GM19372 (cell line): ENCODE results near the gene MTHFD2.
A peak's percentile ranks its signal among the peaks of the same experiment; 100 is the strongest.
"Not testable (repeated sequence)": the region's sequence is repeated elsewhere in the genome, so short reads cannot be mapped to it uniquely, and the experiment has no call there.

Experiments used
- ATAC-seq: cut with Tn5 transposase; IDR thresholded peaks from one replicate; pipeline ENCODE4 v1.9.1; 2021; ENCODE audit warnings: mild to moderate bottlenecking, low read depth, moderate library complexity; ENCODE audit not compliant: unreplicated experiment

The MTHFD2 gene

DNA sequence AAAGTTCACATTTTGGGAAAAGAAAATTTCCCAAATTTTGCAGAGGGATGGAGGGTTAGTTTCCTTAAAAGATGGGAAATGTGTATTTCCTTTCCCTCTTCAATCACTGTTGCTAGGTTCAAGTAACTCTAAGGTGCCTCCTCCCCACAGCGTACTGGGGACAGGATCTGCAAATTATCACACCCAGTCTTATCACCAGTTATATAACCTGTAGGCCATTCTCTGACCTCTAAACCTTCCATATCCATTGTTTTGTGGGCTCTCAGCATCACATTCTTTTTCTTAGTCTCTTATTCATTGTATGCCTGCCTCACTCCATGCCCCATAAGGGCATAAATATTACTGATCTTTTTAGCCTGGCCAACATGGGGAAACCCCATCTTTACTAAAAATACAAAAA is 3.6 kb upstream of the MTHFD2 start:
- no peak for ATAC-seq

- no peak for ATAC-seq
These were observed 1.4 kb upstream of the MTHFD2 start for GRCh38 chr2:74197049-74197448.

DNA sequence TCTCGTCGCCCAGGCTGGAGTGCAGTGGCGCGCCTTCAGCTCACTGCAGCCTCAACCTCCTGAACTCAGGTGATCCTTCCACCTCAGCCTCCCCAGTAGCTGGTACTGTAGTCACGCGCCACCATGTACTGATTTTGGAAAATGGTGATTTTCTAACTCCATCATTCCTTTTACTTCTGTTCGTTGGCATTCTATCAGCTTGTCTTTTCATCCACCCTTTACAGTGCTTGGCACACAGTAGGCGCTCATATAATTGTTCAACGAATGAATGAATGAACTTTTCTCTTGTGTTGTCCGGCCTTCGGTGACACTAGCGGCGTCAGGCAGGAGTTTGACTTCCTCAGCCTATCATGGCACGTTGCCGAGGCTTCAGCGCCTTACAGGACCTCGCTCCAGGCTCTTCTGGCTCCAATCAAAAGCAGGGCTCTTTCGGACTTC is 373 bp upstream of the MTHFD2 start:
- ATAC-seq, result no peak

- no peak for ATAC-seq
These were observed 873 bp downstream of the MTHFD2 start for GRCh38 chr2:74199275-74199701.

DNA sequence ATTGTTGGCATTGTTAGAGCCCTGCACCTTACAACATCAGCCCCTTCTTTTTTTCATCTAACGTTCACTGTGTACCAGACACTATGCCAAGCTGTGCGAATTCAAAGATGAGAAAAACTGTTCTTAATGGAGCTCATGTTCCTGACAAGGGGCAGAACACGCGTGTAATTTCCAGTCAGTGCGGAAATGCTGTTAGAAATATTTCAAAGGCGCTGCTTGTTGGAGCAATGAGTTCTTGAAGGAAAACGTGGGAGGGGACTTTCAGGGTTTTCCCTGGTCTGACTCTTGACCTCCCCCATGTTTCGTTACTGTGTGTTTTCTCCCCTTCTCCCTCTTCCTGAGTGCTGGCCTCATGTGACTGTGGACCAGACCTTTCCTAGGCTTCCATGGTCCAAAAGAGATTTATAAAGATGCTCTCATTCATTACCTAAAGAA is 1.5 kb downstream of the MTHFD2 start:
- no peak for ATAC-seq

DNA sequence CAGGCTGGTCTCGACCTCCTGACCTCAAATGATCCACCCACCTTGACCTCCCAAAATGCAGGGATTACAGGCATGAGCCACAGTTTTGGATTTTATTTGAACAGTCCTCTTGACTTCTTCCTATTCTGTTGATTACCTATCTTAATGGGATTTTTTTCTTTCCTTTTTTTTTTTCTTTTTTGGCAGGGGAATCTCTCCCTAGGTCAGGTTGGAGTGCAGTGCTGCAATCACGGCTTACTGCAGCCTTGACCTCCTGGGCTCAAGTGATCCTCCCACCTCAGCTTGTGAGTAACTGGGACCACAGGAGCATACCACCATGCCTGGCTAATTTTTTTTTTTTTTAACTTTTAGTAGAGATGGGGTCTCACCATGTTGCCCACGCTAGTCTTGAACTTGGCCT is 2.8 kb downstream of the MTHFD2 start:
- no peak for ATAC-seq

DNA sequence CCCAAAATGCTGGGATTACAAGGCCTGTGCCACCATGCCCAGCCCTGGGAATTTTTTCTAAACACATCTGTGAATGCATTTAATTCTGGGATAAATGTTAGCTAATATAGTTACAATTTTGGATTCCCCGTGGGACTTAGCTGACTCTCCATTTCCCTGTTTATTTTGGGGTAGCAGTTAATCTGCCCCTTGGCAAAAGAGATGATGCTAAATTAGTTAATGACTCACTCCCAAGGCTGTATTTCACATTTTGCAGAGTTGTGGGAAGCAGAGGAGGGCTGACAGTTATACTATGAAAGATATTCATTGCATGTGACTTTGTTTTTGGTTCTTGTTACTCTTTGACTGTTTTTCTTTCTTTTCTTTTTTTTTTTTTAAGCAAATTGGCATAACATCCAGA is 3.2 kb downstream of the MTHFD2 start:
- ATAC-seq, result no peak

DNA sequence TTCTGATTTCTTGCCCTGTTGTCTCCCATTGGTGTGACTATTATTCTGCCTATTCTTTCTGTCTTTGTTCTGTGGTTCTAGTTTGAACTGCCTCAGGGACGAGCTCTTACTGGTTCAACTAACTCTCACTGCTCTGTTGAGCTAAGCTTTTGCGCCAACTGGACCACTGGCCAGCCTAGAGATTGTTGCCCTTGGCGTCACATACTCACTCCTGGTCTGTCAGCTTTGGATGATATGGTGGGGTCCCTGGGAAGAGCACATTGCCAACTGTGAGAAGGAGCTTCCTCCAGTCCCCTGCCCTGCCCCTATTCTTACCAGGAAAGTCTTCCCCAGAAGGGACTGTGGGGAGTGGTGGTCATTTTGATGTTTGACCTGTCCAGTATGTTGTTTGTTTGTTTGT is 6.0 kb downstream of the MTHFD2 start:
- no peak for ATAC-seq

- ATAC-seq, result no peak
These were observed 6.7 kb downstream of the MTHFD2 start for GRCh38 chr2:74205113-74205512.

- peak; percentile 36 for ATAC-seq
These were observed 7.2 kb downstream of the MTHFD2 start for GRCh38 chr2:74205596-74205995.

DNA sequence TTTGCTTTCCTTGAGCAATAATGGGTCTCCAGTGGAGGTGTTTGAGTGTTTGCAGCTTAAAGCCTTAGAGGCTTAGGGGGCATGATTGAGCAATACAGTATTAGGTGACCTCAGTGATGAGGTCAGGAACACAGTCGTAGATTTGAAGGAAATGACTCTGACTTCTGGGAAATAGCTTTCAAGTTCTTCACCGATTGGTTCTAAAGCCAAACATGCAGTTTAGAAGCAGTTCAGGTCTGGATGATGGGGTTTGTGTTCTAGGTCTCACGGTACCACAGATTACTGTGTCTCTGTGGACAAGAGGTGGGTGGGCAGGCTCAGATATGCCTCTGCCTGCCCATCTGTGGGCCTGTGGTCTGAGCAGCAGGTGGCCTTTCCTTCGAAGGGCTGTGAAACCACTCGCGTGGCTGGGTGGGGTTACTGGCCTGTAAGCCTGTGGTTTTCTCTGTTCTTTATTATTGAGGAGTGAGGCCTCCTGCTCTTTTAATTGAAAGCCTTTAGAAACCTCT is 7.8 kb downstream of the MTHFD2 start:
- ATAC-seq, result peak; percentile 83

DNA sequence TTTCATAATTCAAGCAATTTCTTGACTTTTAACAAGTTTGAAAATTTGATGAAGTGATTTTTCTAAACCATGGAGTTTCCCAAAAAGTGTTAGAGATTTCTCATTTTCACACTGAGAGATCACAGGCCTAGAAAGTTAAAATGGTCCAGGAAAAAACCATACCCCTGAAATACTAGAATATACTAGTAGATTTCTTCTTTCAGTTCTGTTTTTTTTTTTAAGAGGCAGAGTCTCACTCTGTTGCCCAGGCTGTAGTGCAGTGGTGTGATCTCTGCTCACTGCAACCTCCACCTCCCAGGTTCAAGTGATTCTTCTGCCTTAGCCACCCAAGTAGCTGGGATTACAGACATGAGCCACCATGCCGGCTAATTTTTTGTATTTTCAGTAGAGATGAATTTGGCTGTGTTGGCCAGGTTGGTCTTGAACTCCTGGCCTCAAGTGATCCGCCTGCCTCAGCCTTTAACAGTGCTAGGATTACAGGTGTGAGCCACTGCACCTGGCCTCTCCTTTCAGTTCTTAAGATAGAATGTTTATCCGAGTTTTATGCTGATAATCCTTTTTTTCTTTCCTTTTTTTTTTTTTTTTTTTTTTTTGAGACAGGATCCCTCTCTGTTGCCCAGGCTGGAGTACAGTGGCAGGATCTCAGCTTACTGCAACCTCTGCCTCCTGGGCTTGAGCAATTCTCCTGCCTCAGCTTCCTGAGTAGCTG is 14.4 kb downstream of the MTHFD2 start:
- no peak for ATAC-seq

DNA sequence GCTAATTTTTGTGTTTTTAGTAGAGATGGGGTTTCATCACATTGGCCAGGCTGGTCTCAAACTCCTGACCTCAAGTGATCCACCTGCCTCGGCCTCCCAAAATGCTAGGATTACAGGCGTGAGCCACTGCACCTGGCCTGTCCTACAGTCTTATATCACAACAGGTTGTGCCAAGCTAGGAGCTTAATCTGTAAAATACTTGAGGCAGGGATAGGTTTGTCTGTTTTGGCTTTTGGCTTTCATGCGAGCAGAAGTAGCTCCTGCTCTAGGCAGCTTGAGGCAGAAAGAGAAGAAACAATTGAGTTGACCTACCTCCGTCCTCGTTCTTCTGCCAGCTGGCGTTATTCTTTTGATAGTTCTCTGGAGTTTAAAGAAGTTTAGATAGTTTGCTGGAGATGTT is 17.4 kb downstream of the MTHFD2 start:
- ATAC-seq, result not testable (repeated sequence)

DNA sequence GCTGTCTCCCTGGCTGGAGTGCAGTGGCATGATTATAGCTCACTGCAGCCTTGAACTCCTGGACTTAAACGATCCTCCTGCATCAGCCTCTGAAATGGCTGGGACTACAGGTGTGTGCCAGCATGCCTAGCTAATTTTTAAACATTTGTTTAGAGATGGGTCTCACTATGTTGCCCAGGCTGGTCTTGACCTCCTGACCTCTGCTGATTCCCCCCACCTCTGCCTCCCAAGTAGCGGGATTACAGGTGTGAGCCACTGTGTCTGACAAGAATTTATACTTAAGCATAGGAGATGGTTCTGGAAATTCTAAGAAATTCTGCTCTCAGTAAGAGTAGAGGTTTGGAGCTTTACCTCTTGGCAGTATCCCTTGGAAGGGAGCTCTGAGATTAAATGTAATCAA is 18.2 kb downstream of the MTHFD2 start:
- no peak for ATAC-seq

DNA sequence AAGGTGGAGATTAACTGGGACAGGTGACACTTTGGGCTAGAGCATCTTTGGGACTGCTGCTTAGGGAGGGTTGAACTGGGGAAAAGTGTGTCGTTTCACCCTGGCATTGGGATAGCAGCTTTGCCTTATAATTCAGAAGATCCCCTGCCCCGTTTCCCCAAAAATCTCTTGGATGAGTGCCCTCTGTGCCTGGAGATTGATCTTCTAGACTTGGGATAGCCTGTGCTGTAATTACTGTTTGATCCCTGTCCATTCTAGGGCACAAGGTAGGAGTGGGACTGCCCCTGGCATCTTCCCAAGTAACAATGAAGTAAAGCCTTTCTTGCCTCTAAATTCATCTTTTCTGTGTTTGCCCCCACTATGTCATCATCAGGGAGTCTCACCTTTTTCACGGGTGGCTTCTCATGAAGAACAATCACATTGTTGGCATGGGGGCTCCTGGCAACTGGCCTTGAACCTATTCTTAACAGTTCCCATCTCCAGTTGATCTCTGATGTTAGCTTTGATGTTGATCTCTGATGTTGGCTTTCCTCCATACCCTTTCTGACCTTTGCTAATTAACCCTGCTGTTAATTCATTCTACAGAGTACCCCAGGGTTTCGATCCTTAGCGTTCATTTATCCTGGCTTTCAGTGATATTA is 21.6 kb downstream of the MTHFD2 start:
- no peak for ATAC-seq

DNA sequence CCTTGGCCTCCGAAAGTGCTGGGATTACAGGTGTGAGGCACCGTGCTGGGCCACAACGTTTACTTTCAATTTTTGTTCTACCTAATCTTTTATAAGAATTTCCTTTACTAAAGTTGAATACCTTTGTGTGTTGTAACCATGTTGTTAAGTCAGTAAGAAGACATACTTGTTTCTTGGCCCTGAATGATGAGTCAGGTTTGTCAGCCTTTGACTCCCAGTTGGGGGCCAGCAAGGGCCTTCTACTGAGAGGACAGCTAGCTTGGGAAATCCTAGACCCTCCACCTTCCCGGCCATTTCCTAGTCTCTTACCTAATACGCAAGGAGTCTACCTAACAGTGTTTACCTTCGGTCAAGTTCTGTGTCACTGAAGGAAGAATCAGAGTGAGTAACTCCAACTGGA is 22.7 kb downstream of the MTHFD2 start:
- no peak for ATAC-seq

GRCh38 chr2:74221604-74222299 is 23.3 kb downstream of the MTHFD2 start:
- ATAC-seq, result no peak

- ATAC-seq, result no peak
These were observed 23.9 kb downstream of the MTHFD2 start for GRCh38 chr2:74222300-74222650.

GRCh38 chr2:74223941-74224770 is 25.7 kb downstream of the MTHFD2 start:
- ATAC-seq, result no peak

DNA sequence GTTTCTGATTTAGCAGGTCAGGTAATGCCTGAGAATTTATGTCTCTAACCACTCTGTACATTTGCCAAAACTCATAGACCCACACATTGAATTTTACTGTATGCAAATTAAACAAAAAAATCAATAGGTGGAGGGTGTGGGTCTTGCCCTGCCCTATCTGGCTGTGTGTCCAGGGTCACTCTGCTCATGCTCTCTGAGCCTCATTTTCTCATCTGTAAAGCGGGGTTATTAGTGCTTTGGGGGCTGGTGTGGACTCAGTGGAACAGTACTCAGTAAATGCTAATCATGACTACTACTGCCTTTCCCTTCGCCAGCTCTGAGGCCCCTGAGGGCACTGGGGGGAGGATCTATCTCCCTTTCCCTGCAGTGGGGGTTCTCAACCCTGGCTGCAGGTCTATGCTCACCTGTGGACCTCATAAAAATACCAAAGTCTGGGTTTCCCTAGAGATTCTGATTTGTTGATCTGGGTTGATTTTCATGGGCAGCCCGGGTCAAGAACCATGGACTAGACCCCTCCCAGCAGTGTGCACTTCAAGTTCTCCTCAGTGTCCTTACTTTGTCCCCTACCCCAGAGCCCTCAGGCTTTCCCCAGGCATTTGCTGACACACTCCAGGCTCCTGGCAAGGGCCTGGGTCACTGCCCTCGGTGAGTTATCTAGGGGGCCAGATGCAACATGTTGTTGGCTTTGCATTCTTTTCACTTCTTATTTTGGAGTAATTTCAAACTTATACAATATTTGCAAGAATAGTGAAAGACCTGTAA is 27.5 kb downstream of the MTHFD2 start:
- no peak for ATAC-seq
